ENCODE data around the gene OTC.

GRCh38 chrX:38320819-38321218 lies 31.6 kb upstream of the OTC start:
- TF ChIP-seq CTCF (IDR thresholded peaks at IDR 0.05) (no peak), POLR2A (IDR thresholded peaks at IDR 0.05) (no peak)

Data from Peyer's patch (tissue), 4 donors.